ENCODE data around the gene NSD2.
A peak's percentile ranks its signal among the peaks of the same experiment; 100 is the strongest.
"Not testable (repeated sequence)": the region's sequence is repeated elsewhere in the genome, so short reads cannot be mapped to it uniquely, and the experiment has no call there.

Gene NSD2

GRCh38 chr4:1842339-1842895 lies 28.8 kb upstream of the NSD2 start:
- no peak for DNase-seq

GRCh38 chr4:1842993-1843448 lies 28.2 kb upstream of the NSD2 start:
- no peak for DNase-seq

GRCh38 chr4:1843852-1844251 lies 27.3 kb upstream of the NSD2 start:
- no peak for DNase-seq

GRCh38 chr4:1844618-1845017 lies 26.6 kb upstream of the NSD2 start:
- DNase-seq, result not testable (repeated sequence)

- DNase-seq, result no peak
Measured at GRCh38 chr4:1846580-1846979, 24.6 kb upstream of the NSD2 start.

GRCh38 chr4:1850276-1850675 lies 20.9 kb upstream of the NSD2 start:
- no peak for DNase-seq

GRCh38 chr4:1851160-1851559 lies 20.0 kb upstream of the NSD2 start:
- DNase-seq, result no peak

- no peak for DNase-seq
Measured at GRCh38 chr4:1851575-1852410, 19.4 kb upstream of the NSD2 start.

- no peak for DNase-seq
Measured at GRCh38 chr4:1852904-1853623, 18.1 kb upstream of the NSD2 start.

- DNase-seq, result no peak
Measured at GRCh38 chr4:1854752-1855151, 16.4 kb upstream of the NSD2 start.

GRCh38 chr4:1855333-1856070 lies 15.7 kb upstream of the NSD2 start:
- DNase-seq, result peak; percentile 24

- peak; percentile 94 for DNase-seq
Measured at GRCh38 chr4:1856071-1856942, 14.9 kb upstream of the NSD2 start, which contains the start of gene LETM1. TSS of gene LETM1 (minus strand) at chr4:1856156. CDS start at chr4:1855950, 206 bp downstream.

GRCh38 chr4:1856943-1857699 lies 14.1 kb upstream of the NSD2 start:
- no peak for DNase-seq

- no peak for DNase-seq
Measured at GRCh38 chr4:1857931-1858330, 13.3 kb upstream of the NSD2 start.

GRCh38 chr4:1859389-1859753 lies 11.8 kb upstream of the NSD2 start:
- no peak for DNase-seq

GRCh38 chr4:1862055-1862911 lies 8.9 kb upstream of the NSD2 start:
- peak; percentile 39 for DNase-seq

- no peak for DNase-seq
Measured at GRCh38 chr4:1862961-1863296, 8.3 kb upstream of the NSD2 start.

GRCh38 chr4:1863297-1864033 lies 7.7 kb upstream of the NSD2 start:
- no peak for DNase-seq

Data from activated CD8-positive, alpha-beta memory T cell treated with anti-CD3 and anti-CD28 coated beads, Interleukin-2, amount 50 U/mL, for 4 hours (primary cell).